Activated T-helper 9 cell treated with anti-CD3 and anti-CD28 coated beads, Interleukin-2, amount 50 U/mL, for 16 hours (primary cell): ENCODE measurements around the gene PSMC5.
"Not testable (repeated sequence)": the region's sequence is repeated elsewhere in the genome, so short reads cannot be mapped to it uniquely, and the experiment has no call there.

Source experiments
- DNase-seq: peaks from one replicate; pipeline ENCODE4 v3.0.0-alpha.2; 2020; ENCODE audit warnings: low read depth

PSMC5 gene

DNA sequence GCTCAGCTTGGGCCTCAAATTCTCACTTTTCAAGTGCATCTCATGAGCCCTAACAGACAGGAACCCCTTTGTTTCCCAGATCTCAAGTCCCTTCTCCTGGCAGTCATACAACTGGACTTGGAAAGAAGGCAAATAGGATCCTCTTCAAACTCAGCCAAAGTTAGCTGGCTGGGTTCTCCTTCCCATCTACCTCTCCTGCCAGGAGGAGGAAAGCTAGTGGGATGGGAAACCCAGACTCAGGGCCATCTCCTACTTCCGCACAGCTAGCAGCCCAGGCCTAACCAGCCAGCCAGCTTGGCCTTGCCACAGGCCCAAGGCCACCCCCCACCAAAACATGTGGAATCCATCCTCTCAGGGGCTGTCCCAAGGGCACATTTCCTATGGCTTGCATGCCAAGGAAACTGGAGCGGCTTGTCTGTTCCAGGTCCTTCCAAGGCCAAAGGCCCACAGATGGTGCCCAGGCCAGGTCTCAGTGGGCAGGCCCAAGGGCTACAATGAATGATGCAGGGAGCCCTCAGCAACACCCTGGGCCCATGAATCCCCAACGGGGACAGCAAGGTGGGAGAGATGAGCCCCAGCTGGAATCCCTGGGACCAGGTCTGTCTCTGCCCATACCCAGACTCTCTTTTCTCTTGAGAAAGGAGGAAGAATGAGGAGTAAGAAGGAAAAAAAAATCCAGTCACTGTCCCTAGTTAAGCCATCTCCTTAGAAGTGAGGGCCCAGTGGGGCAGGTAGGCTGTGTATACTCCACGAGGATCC is 13.5 kb downstream of the PSMC5 start:
- DNase-seq = no peak

DNA sequence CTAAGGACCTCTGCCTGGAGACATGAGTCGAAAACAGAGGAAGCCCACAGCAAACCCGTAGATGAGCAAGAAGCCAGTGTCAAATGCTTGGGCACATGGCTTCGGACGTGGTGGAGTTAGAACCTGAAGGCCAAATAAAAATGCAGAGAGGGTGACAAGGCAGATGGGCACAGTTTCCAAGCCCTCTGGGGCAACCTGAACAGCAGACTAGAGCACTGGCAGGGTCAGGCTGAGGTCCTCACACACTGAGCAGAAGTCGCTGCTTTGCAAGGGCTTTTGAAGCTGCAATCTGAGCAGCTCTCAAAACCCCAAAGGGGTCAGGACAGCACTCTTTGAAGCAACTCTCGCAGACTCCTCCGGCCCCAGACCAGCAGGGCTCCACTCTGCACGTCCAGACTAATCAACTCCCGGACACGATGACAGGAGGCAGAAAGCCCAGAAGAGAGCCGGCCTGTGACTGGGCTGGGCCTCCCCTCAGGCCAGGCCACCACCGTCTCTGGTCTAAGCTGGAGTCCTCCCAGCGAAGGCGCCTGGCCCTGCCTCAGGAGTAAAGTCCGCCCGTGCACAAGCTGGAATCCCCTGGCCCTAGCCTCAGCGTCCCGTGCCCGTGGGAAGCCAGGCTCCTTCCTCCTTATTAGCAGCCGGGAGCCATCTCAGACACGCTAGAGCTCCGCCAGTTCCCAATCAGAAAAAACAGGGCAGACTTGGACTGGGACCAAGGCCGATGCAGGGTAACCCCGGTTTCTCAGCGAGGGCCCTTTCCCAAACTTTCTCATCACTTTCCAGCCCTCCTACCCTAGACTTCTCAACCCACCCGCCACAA is 14.3 kb downstream of the PSMC5 start:
- DNase-seq = no peak

DNA sequence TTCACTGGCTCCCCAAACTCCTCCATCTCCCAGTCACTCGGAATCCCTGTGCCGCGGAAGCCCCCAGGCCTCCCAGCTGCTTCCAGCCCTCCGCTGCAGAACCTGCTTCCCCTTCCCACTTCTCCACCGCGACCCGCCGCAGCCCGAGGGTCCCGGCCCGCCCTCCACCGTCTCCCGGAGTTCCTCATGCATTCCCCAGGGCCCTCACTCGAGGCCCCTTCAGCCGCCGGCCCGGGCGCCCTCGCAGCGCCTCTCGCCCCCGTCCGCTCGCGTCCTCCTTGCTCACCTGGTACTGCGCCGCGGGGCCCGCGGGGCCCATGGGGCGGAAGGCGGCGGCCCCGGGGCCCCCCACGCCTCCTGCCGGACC is 14.9 kb downstream of the PSMC5 start:
- DNase-seq = no peak

DNA sequence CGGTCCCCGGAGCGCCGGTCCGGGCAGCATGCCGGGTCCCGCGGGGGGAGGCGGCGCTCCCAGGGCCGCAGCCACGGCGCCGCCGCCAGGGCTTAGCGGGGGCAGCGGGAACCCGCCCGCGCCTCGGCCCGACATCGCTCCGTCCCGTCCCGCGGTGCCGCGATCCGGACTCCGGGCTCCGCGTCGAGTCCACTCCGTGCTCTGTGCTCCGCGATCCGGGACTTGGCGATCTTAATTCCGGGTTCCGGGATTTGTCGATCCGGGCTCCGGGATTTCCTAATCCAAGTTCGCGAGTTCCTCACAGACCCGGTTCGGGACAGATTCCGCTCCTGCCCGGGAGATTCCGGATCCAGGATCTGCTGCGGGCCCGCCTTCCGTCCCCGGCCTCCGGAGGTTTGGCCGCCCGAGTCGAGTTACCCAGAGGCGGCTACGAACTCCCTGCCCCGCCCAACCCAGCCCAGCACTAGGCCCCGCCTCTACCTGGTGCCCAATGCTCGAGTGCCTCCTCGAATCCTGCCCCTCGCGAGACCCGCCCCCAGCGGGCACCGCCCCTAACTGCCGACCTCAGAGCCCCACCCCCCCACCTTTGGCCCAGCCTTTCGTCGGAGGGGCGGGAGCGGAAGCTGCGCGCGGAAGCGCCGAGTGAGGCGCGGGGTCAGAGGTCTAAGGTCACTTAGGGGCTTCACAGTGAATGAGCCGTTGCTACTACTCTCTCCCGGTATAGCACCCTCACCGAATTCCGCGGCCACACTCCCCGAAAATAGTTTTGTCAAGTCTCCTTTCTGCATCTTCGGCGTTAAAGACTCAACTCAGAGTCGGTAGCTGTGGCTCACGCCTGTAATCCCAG is 15.5 kb downstream of the PSMC5 start, which contains the start of gene SMARCD2:
Gene SMARCD2 (minus strand): TSS at position 146 of the 847 bp plus-strand sequence. CDS start 11 bp downstream, at position 135.
- peak; percentile 99 for DNase-seq

DNA sequence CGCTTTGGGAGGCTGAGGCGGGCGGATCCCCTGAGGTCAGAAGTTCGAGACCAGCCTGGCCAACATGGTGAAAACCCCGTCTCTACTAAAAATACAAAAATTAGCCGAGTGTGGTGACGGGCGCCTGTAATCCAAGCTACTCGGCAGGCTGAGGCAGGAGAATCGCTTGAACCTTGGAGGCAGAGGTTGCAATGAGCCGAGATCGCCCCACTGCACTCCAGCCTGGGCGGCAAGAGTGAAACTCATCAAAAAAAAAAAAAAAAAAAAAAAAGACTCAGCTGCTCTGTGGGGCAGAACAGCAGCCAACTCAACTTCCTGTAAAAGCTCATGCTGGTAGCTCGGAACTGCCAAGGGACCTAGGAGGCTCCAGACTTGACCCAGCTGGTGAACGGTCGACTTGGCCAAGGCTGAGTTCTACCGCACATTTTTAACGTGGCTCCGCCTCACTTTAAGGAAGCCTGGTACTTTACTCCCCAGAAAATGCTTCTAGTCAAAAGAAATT is 16.2 kb downstream of the PSMC5 start:
- not testable (repeated sequence) for DNase-seq

DNA sequence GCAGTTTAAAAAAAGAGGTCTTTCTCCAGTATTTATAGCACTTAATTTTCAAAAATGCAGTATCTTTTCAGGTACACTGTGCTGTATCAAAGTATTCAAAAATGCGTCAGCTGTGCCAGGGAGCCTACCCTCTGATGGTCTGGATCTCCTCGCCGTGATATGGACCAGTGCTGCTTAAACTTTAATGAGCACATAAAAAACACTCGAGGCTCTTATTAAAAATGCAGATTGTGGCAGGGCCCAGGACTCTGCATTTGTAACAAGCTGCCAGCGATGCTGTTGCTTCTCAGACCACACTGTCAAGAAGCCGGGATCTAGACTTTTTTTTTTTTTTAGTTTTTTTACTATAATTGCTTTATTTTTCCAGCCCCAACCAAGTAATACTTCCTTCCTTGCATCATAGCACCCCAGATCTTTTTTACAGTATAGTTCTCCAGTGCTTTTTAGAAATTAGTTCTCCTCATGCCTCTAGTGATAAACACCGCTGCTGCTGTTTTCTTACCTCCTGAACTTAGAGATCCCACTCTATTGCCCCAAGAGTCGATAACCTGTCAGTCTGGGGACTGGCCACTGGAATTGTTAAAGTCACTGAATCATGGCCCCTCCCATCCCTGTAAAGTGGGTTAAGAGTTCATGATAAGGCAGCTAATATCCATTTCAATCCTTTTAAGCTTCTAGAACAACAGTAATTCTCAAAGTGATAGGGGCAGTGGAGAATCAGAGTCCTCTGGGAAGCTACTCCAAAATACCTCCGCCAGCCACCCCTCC is 16.9 kb downstream of the PSMC5 start:
- DNase-seq = no peak

DNA sequence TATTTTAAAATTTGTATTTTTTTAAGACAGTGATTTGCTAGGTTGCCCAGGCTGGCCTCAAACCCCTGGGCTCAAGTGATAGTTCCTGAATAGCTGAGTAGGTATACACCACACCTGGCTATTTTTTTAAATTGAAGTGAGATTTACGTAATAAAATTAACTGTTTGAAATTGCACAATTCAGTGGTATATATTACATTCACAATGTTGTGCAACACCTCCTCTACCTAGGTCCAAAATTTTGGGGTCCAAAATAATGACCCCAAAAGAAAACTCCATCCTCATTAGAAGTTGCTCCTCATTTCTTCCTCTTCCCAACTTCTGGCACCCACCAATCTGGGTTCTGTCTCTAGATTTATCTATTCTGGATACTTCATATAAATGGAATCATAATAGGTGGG is 18.3 kb downstream of the PSMC5 start:
- no peak for DNase-seq

DNA sequence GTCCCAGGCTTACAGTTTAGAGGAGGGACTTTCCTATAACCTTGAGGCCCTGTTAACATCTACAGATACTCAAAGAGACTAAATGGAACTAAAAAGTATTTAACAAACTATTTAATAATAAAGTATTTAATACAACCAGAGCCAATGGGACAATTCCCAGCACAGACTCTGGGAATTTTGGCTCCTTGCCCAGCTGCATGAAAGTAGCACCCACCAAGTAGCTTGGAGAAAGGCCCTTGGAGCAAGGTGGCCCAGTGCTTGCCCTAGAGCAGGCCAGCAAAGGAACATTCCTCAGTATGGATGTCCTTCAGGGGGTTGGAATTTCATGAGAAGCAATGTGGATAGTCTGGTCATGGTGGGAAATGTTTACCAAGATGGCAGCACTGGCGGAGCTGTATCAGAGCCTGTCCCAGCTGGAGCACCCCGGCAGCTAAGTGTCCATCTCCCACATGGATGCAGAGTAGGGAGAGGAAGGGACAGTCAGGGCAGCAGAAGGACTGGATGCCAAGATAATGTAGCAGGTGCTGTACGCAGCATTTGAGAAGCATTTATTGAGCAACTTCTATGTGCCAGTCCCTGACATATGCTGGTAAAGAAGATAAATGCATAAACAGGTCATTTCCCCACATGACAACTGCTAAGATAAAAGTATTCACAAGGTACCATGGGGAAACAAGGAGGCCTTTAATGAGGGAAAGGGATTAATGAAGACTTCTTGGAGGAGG is 20.5 kb downstream of the PSMC5 start:
- DNase-seq = no peak

DNA sequence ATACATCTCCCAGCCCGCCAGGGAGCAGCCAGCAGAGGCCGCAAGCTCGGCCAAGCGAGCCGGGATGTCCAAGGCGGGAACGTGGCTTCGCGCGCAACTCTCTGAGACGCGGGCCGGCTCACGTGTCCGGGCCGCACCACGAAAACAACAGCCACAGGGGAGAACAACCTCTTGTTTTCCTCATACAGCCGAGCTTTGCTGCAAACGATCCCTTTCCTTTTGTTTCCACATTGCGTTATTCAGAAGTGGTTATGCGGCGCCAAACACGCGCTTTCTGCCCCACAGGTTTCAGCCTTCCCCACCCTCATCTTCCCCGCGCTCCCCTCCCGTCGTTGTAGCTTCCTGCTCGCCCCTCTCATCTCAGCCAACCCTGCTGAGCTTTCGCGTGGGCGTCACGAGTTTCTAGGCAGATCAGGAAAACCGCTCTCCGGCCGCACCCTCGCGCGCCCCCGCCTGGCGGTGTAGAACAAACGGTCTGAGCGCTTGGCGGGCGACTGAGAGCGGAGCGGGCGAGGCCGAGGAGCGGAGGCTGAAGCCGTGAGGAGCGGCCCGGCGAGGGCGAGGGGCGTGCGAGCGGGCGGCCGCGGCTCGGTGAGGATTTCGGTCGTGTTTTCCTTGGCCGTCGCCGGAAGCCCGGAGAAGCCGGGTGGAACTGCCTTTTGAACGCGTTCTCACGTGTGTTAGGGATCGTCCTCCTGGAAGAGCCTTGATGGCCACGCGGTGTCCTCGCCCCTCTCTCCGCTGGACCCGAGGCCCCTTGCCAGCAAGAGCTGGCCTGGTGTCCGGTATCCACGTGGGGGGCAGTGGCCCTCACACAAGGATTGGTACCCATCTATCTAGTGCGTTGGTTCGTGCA is 21.8 kb downstream of the PSMC5 start:
- peak; percentile 91 for DNase-seq

DNA sequence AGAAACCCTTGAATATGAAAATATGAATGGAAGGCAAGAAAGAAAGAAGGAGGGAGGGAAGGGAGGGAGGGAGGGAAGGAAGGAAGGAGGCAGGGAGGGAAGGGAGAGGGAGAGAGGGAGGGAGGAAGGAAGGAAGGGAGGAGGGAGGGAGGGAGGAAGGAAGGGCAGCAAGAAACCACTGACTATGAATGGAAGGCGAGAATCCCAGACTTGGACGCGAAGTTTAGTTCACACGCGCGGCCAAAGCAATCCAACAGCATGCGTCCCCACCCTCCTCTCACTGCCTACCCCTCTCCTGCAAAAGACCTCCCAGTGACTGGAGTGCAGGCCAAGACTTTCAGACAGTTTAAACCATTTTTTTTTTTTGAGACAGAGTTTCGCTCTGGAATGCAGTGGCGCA is 23.2 kb downstream of the PSMC5 start:
- DNase-seq = no peak

DNA sequence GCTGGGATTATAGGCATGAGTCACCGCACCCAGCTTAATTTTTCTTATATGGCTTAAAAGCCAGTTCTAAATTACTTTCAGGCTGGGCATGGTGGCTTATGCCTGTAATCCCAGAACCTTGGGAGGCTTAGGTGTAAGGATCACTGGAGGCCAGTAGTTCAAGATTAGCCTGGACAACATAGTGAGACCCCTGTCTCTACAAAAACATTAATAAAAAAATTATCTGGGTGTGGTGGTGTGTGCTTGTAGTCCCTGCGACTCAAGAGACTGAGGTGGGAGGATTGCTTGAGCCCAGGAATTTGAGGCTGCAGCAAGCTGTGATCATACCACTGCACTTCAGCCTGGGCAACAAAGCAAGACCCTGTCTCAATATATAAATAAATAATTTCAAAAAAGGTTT is 26.0 kb downstream of the PSMC5 start:
- DNase-seq = no peak

DNA sequence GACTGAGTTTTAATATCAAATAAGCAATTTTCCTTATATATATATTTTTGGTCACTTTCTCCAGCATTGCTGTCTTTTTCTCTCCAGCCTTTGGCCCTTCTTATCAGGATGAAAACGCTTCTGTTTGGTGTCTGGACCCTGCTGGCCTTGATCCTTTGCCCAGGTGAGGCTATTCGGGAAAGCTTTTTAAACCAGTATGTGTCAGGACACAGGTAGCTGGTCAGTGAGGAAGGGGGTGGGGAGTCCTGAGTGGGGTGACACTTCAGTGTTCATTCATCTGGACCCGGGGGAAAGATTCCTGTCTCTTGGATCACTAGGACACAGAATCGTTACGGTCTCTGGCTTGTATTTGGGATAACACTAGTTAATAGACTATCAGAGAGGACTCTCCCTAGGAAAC is 27.5 kb downstream of the PSMC5 start:
- no peak for DNase-seq

DNA sequence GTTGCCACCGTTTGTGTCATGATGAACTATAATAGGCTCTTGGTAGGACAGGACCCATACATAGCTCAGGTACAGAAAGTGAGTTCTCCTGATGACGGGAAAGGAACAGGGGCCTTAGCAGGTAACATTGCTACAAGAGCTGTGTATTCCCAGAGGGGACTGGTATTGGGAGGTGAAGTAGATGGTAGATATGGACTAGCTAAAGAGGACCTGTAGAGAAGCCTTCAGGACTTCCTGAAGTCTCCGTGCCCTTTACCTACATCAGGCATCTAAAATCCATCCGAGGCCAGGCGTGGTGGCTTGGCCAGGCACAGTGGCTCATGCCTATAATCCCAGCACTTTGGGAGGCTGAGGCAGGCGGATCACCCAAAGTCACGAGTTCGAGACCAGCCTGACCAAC is 28.0 kb downstream of the PSMC5 start:
- no peak for DNase-seq

DNA sequence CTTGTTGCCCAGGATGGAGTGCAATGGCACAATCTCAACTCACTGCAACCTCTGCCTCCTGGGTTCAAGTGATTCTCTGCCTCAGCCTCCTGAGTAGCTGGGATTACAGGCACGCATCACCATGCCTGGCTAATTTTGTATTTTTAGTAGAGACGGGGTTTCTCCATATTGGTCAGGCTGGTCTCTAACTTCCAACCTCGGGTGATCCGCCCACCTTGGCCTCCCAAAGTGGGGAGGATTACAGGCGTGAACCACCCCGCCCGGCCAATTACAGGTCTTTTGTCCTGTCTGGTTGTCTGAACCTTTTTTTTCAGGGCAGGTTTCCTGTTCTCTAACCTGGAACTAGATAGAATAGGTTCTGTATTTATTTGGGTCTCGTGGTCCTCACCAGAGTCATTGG is 29.2 kb downstream of the PSMC5 start:
- DNase-seq = not testable (repeated sequence)

DNA sequence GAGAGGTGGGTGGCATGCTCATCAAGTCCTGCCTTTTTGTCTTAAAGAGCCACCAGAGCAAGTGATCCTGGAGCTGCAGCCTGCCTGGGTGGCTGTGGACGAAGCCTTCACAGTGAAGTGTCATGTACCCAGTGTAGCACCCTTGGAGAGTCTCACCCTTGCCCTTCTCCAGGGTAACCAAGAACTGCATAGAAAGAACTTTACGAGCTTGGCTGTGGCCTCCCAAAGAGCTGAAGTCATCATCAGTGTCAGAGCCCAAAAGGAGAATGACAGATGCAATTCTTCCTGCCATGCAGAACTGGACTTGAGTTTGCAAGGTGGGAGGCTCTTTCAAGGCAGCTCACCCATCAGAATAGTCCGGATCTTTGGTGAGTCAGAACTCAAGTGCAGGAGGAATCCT is 32.0 kb downstream of the PSMC5 start:
- no peak for DNase-seq

DNA sequence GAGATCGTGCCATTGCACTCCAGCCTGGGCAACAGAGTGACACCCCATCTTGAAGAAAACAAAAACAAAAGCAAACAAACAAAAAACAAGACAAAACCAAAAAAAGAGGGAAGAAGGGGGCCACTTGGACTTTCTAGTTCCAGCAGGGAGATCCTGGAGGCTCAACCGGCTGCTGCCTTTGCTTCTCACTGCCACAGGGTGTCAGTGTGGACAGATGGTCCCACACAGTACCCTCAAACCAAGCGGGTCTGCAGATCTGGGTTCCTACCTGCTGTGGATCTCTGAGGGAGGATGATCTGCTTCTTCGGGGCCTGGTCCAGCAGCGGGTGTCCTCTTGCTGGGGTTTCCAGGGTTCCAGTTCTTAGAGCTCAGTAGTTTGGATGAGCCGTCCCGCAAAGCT is 39.4 kb downstream of the PSMC5 start:
- not testable (repeated sequence) for DNase-seq

DNA sequence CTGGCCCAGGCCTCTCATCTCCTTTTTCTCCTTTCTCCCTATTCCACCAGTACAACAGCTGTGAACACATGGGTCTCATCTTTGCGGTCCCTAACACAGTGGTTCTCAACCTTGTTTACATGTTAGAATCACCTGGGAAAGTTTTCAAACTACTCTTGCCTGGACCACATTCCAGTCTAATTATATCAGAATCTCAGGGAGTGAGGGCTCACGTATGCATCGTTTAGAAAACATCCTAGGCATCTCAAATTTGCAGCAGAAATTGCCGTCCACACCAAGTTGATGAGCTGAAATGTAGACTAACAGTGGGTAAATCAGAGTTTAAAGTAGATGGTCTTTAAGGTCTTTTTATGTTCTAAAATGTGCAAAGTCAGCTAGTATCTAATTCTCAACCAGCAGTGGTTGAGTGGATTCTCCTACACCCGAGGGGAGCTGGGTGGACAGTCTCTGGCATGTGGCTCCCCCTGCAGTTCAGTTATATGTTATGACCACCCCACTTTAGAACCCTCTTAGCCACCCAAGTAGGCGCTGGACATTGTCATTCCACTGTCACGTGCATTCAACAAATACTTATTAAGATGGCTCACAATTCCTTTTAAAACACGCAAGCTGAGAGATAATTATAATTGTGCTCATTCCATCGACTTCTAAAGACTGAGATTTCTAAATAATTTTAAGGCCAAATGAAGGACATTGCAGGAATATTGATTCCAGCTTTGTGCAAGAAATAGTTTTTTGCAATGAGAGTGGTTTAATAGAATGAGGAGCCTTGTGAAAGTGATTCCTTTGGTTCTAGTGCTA is 42.5 kb downstream of the PSMC5 start:
- not testable (repeated sequence) for DNase-seq

DNA sequence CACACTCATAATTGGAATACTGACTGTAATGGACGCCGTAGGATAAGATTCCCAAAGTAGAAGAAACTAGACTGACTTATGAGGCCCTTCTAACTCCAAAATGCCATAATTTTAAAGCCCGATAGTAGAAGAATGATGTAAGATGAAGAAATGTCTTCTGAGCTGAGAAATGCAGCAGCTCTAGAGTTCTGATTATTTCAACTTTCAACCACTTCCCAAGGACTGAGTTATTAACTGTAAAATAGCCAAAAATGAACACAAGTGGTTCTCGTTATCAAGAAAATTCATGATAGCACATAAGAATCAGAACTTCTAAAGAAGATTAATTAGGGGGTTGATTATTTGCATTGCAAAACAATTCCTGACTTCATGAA is 43.0 kb downstream of the PSMC5 start:
- not testable (repeated sequence) for DNase-seq
